ENCODE data around the gene MUC20. TPM values are rescaled to one million over a fixed set of nuclear protein-coding genes. Genes with fewer than 3 reads are reported as not detected.
"Not testable (repeated sequence)": the region's sequence is repeated elsewhere in the genome, so short reads cannot be mapped to it uniquely, and the experiment has no call there.

The MUC20 gene
- total RNA-seq, 1 donor from 2014 or later: 28.7 TPM

DNA sequence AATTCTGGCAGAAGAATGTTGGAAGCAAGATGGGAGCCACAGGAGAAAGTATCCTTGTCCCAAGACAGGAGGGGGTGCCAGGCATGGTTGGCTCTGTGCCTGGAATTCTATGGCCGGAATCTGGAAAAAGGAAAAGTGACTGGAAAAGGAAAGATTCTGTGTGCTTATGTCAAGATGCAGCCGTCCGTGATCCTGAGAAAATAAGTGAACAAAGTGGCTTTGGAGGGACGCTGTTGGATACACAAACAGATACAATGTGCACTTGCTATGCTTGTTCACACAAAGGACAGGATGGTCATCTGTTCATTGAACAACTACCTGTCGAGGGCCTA lies 28.5 kb upstream of the MUC20 start:
- DNase-seq (ENCODE audit: low spot score): peak; percentile 66
- intact Hi-C loops (cut with DNase I): no loop called here

GRCh38 chr3:195692781-195693427 lies 27.9 kb upstream of the MUC20 start:
- intact Hi-C loops (cut with DNase I): no loop called here
- DNase-seq (ENCODE audit: low spot score) (peak; percentile 43), ATAC-seq (no peak)

More for the DNA sequence above, 28.5 kb upstream of the MUC20 start:
- ATAC-seq: no peak

GRCh38 chr3:195693428-195694216 lies 27.2 kb upstream of the MUC20 start:
- no peak for ATAC-seq
- peak; percentile 17 for DNase-seq (ENCODE audit: low spot score)
- intact Hi-C loops (cut with DNase I): no loop called here

GRCh38 chr3:195694217-195695076 lies 26.3 kb upstream of the MUC20 start:
- DNase-seq (ENCODE audit: low spot score): peak; percentile 42
- ATAC-seq; intact Hi-C loops (cut with DNase I): not testable (repeated sequence)

DNA sequence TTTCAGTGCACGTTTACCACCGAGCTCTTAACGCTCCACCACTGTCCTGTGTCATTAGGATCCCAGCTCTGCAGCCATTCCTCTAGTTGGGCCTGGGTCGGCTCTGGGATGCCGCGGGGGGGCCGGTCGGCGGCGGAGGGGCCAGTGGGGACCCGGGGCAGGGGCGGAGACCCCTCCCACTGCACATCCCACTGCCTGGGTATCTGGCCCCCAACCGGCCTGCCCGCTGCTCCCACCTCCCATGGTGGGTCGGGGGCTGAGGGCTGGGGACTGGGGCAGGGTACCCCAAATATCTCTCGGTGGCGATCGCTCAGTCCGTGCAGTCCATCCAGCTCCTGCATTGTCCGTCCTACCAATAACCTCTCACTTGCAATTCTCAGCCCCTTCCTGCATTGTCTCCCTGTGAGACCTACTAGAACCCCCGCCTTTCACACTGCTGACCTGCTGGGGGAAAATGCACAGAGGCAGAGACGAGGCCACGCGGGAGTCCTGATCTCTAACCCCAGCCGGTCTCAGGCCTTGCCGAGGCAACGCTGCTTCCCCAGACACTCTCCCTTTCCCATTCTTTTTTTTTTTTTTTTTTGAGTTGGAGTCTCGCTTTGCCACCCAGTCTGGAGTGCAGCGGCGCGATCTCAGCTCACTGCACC lies 24.0 kb upstream of the MUC20 start:
- DNase-seq (ENCODE audit: low spot score): peak; percentile 61
- no peak for ATAC-seq
- intact Hi-C loops (cut with DNase I): no loop called here

- no peak for DNase-seq (ENCODE audit: low spot score)
- peak; percentile 86 for ATAC-seq
Measured at GRCh38 chr3:195697582-195698324, 23.0 kb upstream of the MUC20 start.

DNA sequence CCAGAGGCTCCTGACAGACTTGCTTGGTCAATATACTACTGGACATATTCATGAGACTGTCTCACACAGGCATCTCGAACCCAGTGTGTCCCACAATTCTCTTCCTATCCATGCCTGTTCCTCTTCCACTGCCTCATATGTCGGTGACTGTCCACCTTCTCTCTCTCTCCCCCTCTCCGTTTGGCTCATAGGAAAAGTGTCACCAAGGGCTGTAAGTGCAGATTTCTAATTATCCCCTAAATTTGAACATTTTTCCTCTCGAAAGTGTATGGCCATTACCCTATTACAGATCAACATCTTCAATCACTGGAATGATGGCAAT lies 22.5 kb upstream of the MUC20 start:
- DNase-seq (ENCODE audit: low spot score) (no peak), ATAC-seq (peak; percentile 36)
- intact Hi-C loops (cut with DNase I): no loop called here

More at GRCh38 chr3:195697582-195698324, 23.0 kb upstream of the MUC20 start:
- intact Hi-C loops (cut with DNase I): no loop called here

- peak; percentile 27 for ATAC-seq
- DNase-seq (ENCODE audit: low spot score): no peak
- intact Hi-C loops (cut with DNase I): no loop called here
Measured at GRCh38 chr3:195698647-195699387, 22.0 kb upstream of the MUC20 start.

DNA sequence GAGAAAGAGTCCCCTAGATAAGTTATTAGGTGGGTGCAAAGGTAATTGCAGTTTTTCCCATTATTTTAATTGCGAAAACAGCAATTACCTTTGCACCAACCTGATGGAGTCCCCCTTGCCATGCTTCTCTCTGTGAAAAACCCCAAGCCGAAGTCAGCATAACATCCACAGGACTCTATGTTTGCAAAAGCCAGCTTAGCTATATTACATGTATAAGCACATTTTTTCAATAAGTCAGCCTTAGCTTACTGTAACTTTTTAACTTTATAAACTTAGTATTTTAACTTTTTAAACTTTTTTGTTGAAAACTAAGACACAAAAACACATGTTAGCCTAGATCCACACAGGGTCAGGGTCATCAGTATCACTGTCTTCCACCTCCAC lies 21.4 kb upstream of the MUC20 start:
- intact Hi-C loops (cut with DNase I): no loop called here
- no peak for DNase-seq (ENCODE audit: low spot score)
- ATAC-seq: no peak

DNA sequence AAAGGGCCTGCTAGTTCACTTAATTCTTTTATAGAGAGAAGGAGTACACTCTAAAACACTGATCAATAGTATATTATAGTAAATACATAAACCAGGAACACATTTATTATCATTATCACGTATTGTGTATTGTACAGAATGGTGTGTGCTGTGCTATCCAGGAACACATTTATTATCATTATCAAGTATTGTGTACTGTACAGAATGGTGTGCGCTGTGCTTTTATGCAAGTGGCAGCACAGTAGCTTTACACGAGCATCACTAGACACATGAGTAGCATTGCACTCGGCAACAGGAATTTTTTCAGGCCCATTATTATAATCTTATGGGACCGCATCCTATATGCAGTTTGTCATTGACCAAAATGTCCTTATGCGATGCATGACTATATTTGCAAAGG lies 20.9 kb upstream of the MUC20 start:
- DNase-seq (ENCODE audit: low spot score): no peak
- peak; percentile 3 for ATAC-seq
- intact Hi-C loops (cut with DNase I): no loop called here

- intact Hi-C loops (cut with DNase I): no loop called here
- ATAC-seq (no peak), DNase-seq (ENCODE audit: low spot score) (no peak)
Measured at GRCh38 chr3:195700319-195700718, 20.5 kb upstream of the MUC20 start.

DNA sequence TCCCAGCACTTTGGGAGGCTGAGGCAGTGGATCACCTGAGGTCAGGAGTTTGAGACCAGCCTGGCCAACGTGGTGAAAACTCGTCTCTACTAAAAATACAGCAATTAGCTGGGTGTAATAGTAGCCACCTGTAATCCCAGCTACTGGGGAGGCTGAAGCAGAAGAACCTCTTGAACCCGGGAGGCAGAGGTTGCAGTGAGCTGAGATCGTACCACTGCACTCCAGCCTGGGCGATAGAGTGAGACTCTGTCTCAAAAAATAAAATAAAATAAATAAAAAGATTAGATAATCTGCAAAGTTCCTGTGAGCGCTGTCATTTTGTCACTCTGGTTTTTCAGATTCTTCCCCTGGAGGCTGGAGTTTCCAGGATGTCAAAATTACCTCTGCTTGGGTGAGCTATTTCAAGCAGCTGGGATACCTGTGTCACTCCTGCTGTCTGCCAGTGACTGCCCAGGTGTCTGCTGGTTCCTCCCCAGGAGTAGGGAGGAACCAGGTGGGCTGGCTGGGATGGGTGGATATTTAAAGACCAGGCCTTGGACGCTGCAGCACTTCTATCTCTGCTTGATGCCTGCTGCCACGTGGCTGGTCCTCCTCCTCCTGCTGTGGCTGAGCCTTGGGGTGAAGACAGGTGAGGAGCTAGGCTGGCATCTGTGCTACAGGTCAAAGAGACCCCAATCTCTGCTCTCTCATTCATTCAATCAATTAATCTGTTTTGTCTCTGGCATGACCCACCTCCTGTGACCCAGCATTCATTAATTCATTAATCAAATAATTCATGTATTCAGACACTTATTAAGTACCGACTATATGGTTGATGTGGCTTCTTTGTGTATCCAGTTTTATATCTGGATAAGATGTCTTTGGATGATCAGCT lies 19.5 kb upstream of the MUC20 start:
- intact Hi-C loops (cut with DNase I): no loop called here
- no peak for ATAC-seq

DNA sequence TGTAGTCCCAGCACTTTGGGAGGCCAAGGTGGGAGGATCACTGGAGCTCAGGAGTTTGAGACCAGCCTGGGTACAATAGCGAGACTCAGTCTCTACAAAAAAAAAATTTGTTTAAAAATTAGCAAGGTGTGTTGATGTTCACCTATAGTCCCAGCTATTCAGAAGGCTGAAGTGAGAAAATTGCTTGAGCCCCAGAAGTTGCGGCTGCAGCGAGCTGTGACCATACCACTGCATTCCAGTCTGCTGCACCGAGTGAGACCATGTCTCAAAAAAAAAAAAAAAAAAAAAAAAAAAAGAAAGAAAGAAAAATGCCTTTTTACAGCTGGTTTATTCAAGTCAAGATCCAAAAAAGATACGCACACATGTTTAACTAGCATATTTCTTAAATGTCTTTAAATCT lies 17.0 kb upstream of the MUC20 start:
- intact Hi-C loops (cut with DNase I): no loop called here
- peak; percentile 37 for DNase-seq (ENCODE audit: low spot score)
- ATAC-seq: no peak

More for the DNA sequence above, 19.5 kb upstream of the MUC20 start:
- no peak for DNase-seq (ENCODE audit: low spot score)

DNA sequence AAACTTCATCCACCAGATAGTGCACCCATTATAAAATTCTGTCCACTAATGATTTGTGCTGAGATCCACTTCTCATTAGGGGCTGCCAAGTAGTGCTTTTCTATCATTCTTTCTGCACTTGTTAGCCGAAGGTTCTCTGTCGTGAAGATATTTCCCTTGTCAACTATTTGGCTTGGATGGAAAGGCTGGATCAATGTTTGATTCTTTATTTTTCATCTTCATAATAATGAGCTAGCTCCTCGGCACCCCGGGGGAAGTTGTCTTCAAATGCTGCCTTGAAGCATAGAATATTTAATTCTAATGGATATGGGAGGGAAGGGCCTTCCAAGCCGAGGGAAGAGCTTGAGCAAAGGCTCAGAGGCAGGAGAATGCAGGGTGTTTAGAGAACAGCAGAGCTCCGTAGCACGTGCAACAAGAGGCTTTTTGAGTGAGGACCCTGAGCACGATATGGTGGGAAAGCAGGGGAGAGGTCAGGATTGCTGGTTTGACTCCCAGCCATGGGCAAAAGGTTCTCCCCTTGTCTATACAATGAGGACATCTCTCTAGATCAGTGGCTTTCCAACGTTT lies 16.3 kb upstream of the MUC20 start:
- DNase-seq (ENCODE audit: low spot score): peak; percentile 49
- ATAC-seq: no peak
- intact Hi-C loops (cut with DNase I): no loop called here

DNA sequence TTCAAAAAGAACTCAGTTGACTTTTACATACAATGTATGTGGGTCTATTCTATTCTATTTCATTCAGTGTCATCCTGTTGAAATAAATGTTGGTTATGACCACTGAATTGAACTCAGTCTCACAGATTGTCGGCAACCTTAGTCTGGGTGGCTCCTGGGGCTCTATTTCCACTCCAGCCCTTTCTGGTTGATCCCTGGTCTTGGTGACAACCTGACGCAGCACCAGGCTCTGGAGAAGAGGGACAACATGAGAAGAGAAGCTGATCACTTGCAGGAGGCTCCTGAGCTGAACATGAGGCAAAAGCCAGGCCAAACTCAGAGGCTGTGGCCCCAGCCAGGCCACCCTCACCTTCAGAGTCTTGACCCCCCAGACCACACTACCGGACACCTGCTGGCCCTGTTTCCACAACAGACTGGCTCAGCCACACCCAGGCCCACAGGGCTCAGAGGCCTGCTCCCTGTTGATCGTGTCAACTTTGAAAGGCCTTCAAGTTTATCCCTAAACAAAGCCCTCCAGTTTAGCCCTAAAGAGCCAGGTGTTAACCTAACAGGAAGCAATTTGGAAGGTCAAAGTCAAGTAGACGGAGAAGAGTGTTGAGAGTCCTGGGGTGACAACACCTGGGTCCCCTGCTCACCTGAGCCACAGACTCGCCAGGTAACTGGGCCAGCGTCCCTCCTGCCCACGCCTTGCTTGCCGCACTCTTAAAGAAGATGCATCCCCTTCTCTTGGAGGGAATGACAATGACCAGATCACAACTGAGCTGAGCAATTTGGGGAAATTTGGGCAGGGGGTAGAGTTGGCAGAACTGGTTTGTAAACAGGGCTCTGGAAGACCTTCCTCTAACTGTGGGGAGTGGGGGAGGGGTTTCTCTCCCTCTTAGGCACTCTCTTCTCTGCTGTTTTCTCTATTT lies 15.4 kb upstream of the MUC20 start:
- ATAC-seq: no peak
- intact Hi-C loops (cut with DNase I): no loop called here
- DNase-seq (ENCODE audit: low spot score): peak; percentile 62

- peak; percentile 57 for DNase-seq (ENCODE audit: low spot score)
- intact Hi-C loops (cut with DNase I): no loop called here
Measured at GRCh38 chr3:195708061-195708460, 12.7 kb upstream of the MUC20 start.

More at GRCh38 chr3:195708061-195708460, 12.7 kb upstream of the MUC20 start:
- no peak for ATAC-seq

Measured in sciatic nerve (tissue), 2 donors.